HCT116 (cell line): ENCODE results near the gene DBN1. TPM values are rescaled to one million over a fixed set of nuclear protein-coding genes. Genes with fewer than 3 reads are reported as not detected.
A peak's percentile ranks its signal among the peaks of the same experiment; 100 is the strongest.

Experiments
- ATAC-seq: fragments of 200-7000 bp; cut with Tn5 transposase; 2 replicates; pipeline ENCODE4 v1.9.1; 2020; ENCODE audit warnings: mild to moderate bottlenecking, moderate library complexity
- BruUV-seq: library from RNA; stranded (reverse); fragments of 400-500 nt; replicated peaks from 2 replicates; lab custom pipeline; 2021; lab: Mats Ljungman, UMichigan
- CTCF ChIA-PET: fragments of 300-600 bp; sonication (Branson Sonifier 250); formaldehyde crosslinking; loops from one replicate; lab custom pipeline; 2021; ENCODE audit warnings: antibody characterized with exemption; lab: Charles Lee
- POLR2A ChIA-PET: fragments of 300-600, 350-600 bp; sonication (Branson Sonifier 250); formaldehyde crosslinking; loops from one replicate; lab custom pipeline; 2021; ENCODE audit warnings: antibody characterized with exemption; lab: Charles Lee
- RAD21 ChIA-PET, 2 experiments: fragments of 300-600 bp; sonication (Branson Sonifier 250); formaldehyde crosslinking; loops; one replicate each; lab custom pipeline; 2023; ENCODE audit warnings: low total read pairs in 2 of 2; ENCODE audit not compliant: uncharacterized antibody in 2 of 2, unreplicated experiment in 2 of 2, low non-redundant PET in 1 of 2; lab: Charles Lee
- DNase-seq: peaks from one replicate; pipeline ENCODE4 v3.0.0-alpha.2; 2010; ENCODE audit warnings: low read depth, low spot score
- H2AFZ ChIP-seq: fragments of 200-600 bp; shearing (Covaris generic), sonication (generic); 2 replicates; pipeline ENCODE4 v1.6.1; 2017; ENCODE audit warnings: low read depth, mixed run types, mixed read lengths, antibody characterized with exemption, low read length; ENCODE audit not compliant: poor library complexity, severe bottlenecking
- H3K27ac ChIP-seq: 2 replicates; pipeline ENCODE4 v1.5.1; 2012; ENCODE audit warnings: low read depth, low read length
- H3K27me3 ChIP-seq: fragments of 200-600 bp; sonication (generic); 2 replicates; pipeline ENCODE4 v1.6.1; 2016; ENCODE audit warnings: mixed run types, low read length, mixed read lengths; ENCODE audit not compliant: insufficient read depth
- H3K36me3 ChIP-seq, 2 experiments: fragments of 200-500 bp in 1 of 2; fragments of 200-600 bp in 1 of 2; sonication (Bioruptor generic) in 1 of 2; sonication (generic) in 1 of 2; 2 replicates each; pipeline versions ENCODE4 v1.5.1 to v1.6.1; 2014 to 2016; ENCODE audit warnings: low read length in 2 of 2, inconsistent platforms in 1 of 2, mixed read lengths in 1 of 2, mixed run types in 1 of 2; ENCODE audit not compliant: insufficient read depth in 2 of 2, control insufficient read depth in 1 of 2
- H3K4me1 ChIP-seq, 2 experiments: fragments of 200-600 bp in 1 of 2; sonication (generic) in 1 of 2; 2 replicates each; pipeline versions ENCODE4 v1.5.1 to v1.6.1; 2012 to 2017; ENCODE audit warnings: low read length in 2 of 2, inconsistent platforms in 1 of 2, mild to moderate bottlenecking in 1 of 2, mixed read lengths in 1 of 2, mixed run types in 1 of 2, moderate library complexity in 1 of 2; ENCODE audit not compliant: insufficient read depth in 2 of 2, control insufficient read depth in 1 of 2
- H3K4me2 ChIP-seq: fragments of 200-600 bp; sonication (generic); 2 replicates; pipeline ENCODE4 v1.6.1; 2017; ENCODE audit warnings: mixed run types, low read length, mixed read lengths
- H3K4me3 ChIP-seq, 2 experiments: fragments of 200-600 bp in 1 of 2; sonication (generic) in 1 of 2; replicated peaks in 1 of 2; 2 replicates each; pipeline ENCODE4 v1.5.1; 2011 to 2016; ENCODE audit warnings: low read length in 2 of 2, control low read depth in 1 of 2, low read depth in 1 of 2, mild to moderate bottlenecking in 1 of 2, mixed read lengths in 1 of 2, mixed run types in 1 of 2
- H3K79me2 ChIP-seq: fragments of 200-600 bp; sonication (generic); 2 replicates; pipeline ENCODE4 v1.6.1; 2017; ENCODE audit warnings: mild to moderate bottlenecking, mixed run types, low read length, moderate library complexity, mixed read lengths; ENCODE audit not compliant: insufficient read depth
- H3K9ac ChIP-seq: fragments of 200-600 bp; sonication (generic); 2 replicates; pipeline ENCODE4 v1.6.1; 2016; ENCODE audit warnings: low read length, mixed read lengths
- H3K9me2 ChIP-seq: fragments of 200-600 bp; sonication (generic), shearing (Covaris generic); 2 replicates; pipeline ENCODE4 v1.6.1; 2017; ENCODE audit warnings: mixed run types, mild to moderate bottlenecking, moderate library complexity; ENCODE audit not compliant: insufficient read depth
- H3K9me3 ChIP-seq, 2 experiments: fragments of 200-500 bp in 1 of 2; fragments of 200-600 bp in 1 of 2; sonication (Bioruptor generic) in 1 of 2; sonication (generic) in 1 of 2; 2 replicates each; pipeline ENCODE4 v1.6.1; 2014 to 2017; ENCODE audit warnings: low read length in 2 of 2, mixed read lengths in 2 of 2, inconsistent platforms in 1 of 2, low read depth in 1 of 2, mild to moderate bottlenecking in 1 of 2, mixed run types in 1 of 2, moderate library complexity in 1 of 2; ENCODE audit not compliant: control insufficient read depth in 1 of 2, insufficient read depth in 1 of 2
- H4K20me1 ChIP-seq: fragments of 200-600 bp; sonication (generic), shearing (Covaris generic); 2 replicates; pipeline ENCODE4 v1.6.1; 2017; ENCODE audit warnings: mixed run types, mild to moderate bottlenecking, moderate library complexity; ENCODE audit not compliant: insufficient read depth
- EGR1 ChIP-seq: IDR thresholded peaks from 2 replicates; pipeline ENCODE4 v1.6.1; 2012; ENCODE audit warnings: low read depth
- EZH2 ChIP-seq: fragments of 200-600 bp; sonication (generic); IDR thresholded peaks from 2 replicates; pipeline ENCODE4 v1.6.1; 2017; ENCODE audit warnings: antibody characterized with exemption, mixed run types
- EZH2phosphoT487 ChIP-seq: fragments of 200-600 bp; IDR thresholded peaks from 2 replicates; pipeline ENCODE4 v1.6.1; 2018; ENCODE audit warnings: antibody characterized with exemption, borderline replicate concordance
- FOSL1 ChIP-seq: IDR thresholded peaks from 2 replicates; pipeline ENCODE4 v1.6.1; 2012; ENCODE audit warnings: low read depth
- SIN3A ChIP-seq: IDR thresholded peaks from 2 replicates; pipeline ENCODE4 v1.6.1; 2012; ENCODE audit warnings: low read depth
- SP1 ChIP-seq: IDR thresholded peaks from 2 replicates; pipeline ENCODE4 v1.6.1; 2012; ENCODE audit warnings: low read depth
- TCF7L2 ChIP-seq: IDR thresholded peaks from 2 replicates; pipeline ENCODE4 v1.7.0; 2011; ENCODE audit warnings: borderline replicate concordance, inconsistent platforms; ENCODE audit not compliant: insufficient read depth, insufficient read length; ENCODE audit errors: extremely low read depth
- YY1 ChIP-seq: IDR thresholded peaks from 2 replicates; pipeline ENCODE4 v1.6.1; 2011; ENCODE audit warnings: low read length, low read depth, moderate library complexity, mild to moderate bottlenecking; ENCODE audit not compliant: insufficient replicate concordance; ENCODE audit errors: extremely low read depth
- ZNF274 ChIP-seq: fragments of 200-500 bp; sonication (Bioruptor generic); IDR thresholded peaks from 2 replicates; pipeline ENCODE4 v1.6.1; 2014; ENCODE audit warnings: mild to moderate bottlenecking, low read depth, low read length, inconsistent platforms
- intact Hi-C: fragments of 100-400 bp; cut with micrococcal nuclease; formaldehyde crosslinking; loops from 2 replicates; pipeline ENCODE4 v1.10.0; 2022
- total RNA-seq: library from RNA; stranded (reverse); gene quantifications from one replicate; pipeline ENCODE4 v1.2.1, GENCODE V29; 2021; ENCODE audit not compliant: unreplicated experiment
- TF ChIP-seq, protein P1 (sequence below): IDR thresholded peaks from 2 replicates; pipeline ENCODE4 v1.6.1; 2012; ENCODE audit warnings: low read depth
- TF ChIP-seq, protein P2 (sequence below): IDR thresholded peaks from 2 replicates; pipeline ENCODE4 v1.6.1; 2012
- TF ChIP-seq, protein P3 (sequence below), 3 experiments: fragments of 200-600 bp in 1 of 3; sonication (generic) in 1 of 3; IDR thresholded peaks in 2 of 3; conservative IDR thresholded peaks in 1 of 3; 2 replicates each; pipeline ENCODE4 v1.5.1; 2012 to 2017; ENCODE audit warnings: low read depth in 2 of 3, low read length in 2 of 3, antibody characterized with exemption in 1 of 3, borderline replicate concordance in 1 of 3, control low read depth in 1 of 3, mild to moderate bottlenecking in 1 of 3, mixed read lengths in 1 of 3, mixed run types in 1 of 3, moderate library complexity in 1 of 3; ENCODE audit not compliant: insufficient read depth in 1 of 3

Gene DBN1
- total RNA-seq, 1 experiment from 2014 or later: 144 TPM

DNA sequence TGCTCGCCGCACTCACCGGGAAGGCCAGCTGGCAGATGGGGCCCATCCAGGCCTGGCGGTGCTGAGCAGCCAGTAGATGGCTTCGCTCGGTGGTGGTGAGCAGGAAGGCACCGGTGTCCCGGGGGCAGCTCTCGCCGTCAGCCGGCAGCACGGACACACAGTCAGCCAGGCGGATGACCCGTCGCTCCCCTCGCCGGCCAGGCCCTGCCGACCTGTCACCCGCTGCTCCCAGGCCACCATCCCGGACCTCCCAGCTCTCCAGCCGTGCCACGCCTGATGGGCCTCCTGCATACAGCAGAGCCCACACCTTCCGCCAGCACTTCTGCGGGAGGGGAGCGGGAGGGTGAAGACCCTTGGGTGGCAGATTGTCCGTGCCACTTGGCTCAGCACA, 34.8 kb upstream of the DBN1 start (continued):
- TF ChIP-seq, protein P1, sequence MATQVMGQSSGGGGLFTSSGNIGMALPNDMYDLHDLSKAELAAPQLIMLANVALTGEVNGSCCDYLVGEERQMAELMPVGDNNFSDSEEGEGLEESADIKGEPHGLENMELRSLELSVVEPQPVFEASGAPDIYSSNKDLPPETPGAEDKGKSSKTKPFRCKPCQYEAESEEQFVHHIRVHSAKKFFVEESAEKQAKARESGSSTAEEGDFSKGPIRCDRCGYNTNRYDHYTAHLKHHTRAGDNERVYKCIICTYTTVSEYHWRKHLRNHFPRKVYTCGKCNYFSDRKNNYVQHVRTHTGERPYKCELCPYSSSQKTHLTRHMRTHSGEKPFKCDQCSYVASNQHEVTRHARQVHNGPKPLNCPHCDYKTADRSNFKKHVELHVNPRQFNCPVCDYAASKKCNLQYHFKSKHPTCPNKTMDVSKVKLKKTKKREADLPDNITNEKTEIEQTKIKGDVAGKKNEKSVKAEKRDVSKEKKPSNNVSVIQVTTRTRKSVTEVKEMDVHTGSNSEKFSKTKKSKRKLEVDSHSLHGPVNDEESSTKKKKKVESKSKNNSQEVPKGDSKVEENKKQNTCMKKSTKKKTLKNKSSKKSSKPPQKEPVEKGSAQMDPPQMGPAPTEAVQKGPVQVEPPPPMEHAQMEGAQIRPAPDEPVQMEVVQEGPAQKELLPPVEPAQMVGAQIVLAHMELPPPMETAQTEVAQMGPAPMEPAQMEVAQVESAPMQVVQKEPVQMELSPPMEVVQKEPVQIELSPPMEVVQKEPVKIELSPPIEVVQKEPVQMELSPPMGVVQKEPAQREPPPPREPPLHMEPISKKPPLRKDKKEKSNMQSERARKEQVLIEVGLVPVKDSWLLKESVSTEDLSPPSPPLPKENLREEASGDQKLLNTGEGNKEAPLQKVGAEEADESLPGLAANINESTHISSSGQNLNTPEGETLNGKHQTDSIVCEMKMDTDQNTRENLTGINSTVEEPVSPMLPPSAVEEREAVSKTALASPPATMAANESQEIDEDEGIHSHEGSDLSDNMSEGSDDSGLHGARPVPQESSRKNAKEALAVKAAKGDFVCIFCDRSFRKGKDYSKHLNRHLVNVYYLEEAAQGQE: no peak
- TF ChIP-seq EZH2phosphoT487 (no peak), YY1 (no peak), SP1 (no peak), FOSL1 (no peak), EGR1 (no peak), TCF7L2 (no peak)
- TF ChIP-seq, protein P2, sequence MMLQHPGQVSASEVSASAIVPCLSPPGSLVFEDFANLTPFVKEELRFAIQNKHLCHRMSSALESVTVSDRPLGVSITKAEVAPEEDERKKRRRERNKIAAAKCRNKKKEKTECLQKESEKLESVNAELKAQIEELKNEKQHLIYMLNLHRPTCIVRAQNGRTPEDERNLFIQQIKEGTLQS: no peak

DNA sequence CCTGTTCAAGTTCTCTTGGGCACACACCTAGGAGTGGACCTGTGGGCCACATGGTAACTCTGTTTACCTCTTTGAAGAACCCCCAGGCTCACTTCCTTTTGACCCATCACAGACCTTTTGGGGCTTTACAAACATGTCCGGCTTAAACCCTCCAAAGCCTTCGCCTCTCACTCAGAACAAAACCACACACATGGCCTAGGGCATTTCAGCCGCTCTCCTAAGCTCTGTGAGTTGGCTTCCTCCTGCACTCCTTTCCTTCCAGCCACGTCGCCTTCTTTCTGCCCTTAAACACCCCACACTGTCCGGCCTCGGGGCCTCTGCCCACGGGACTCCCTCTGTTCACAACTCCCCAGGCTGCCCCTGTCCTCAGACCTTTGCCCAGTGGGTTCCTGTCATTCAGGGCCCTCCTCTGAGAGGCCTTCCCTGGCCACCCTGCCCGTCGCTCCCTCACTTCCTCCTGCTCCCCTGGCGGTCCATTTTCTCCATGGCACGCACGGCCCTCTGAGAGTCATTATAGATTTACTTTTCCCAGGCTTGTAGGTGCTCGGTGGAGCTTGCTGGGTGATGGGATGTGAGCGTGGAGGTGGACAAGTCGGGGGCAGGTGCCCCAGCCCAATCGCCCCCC, 34.3 kb upstream of the DBN1 start:
- ChIA-PET POLR2A (no interaction called here), CTCF (interaction anchor here (1.0 to 2.1 kb wide), 4 partner anchors 9 to 62 kb away, joined by 3 to 9 read pairs (median 6); partner anchors contain the start of genes DDX41 and PDLIM7), RAD21 (interaction anchor here in 1 of 2 experiments (1.0 kb wide), 1 partner anchor 137 kb away, joined by 3 read pairs; no protein-coding TSS in a partner anchor)
- Histone ChIP-seq H3K27me3 (no peaks in the 10 kb centered on the region), H3K4me3 (no peak overlapping the region), H3K36me3 (peaks cover 11 to 21% of the 10 kb centered on the region in 2 experiments; a peak in 3 of 4 replicates), H3K9me3 (no peaks in the 10 kb centered on the region)
- intact Hi-C loops: no loop called here
- TF ChIP-seq SIN3A: no peak
- TF ChIP-seq ZNF274: no peak
- TF ChIP-seq, protein P3, sequence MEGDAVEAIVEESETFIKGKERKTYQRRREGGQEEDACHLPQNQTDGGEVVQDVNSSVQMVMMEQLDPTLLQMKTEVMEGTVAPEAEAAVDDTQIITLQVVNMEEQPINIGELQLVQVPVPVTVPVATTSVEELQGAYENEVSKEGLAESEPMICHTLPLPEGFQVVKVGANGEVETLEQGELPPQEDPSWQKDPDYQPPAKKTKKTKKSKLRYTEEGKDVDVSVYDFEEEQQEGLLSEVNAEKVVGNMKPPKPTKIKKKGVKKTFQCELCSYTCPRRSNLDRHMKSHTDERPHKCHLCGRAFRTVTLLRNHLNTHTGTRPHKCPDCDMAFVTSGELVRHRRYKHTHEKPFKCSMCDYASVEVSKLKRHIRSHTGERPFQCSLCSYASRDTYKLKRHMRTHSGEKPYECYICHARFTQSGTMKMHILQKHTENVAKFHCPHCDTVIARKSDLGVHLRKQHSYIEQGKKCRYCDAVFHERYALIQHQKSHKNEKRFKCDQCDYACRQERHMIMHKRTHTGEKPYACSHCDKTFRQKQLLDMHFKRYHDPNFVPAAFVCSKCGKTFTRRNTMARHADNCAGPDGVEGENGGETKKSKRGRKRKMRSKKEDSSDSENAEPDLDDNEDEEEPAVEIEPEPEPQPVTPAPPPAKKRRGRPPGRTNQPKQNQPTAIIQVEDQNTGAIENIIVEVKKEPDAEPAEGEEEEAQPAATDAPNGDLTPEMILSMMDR (IDR thresholded peaks at IDR 0.05 in 2 of 3, conservative IDR thresholded peaks at IDR 0.05 in 1 of 3; ENCODE audit: borderline replicate concordance in 1 of 3, insufficient read depth in 1 of 3, low read depth in 2 of 3, low read length in 2 of 3): no peak; a peak in 1 of 6 replicates
- TF ChIP-seq TCF7L2: no peak
- TF ChIP-seq EZH2: no peak
- TF ChIP-seq, all 23 proteins: peak for 0
- Histone ChIP-seq H3K9me2 (no peaks in the 10 kb centered on the region), H3K4me2 (no peak overlapping the region), H3K9ac (no peak overlapping the region), H3K4me1 (no peaks in the 10 kb centered on the region), H4K20me1 (no peaks in the 10 kb centered on the region), H2AFZ (no peak overlapping the region), H3K79me2 (no peaks in the 10 kb centered on the region), H3K27ac (peak overlapping the region; percentile 32; the same call in 1 of the 2 replicates)
- ATAC-seq (no peak), DNase-seq (no peak)
- no TSS peak for BruUV-seq
